ENCODE results near the gene SLC49A3. TPM values are rescaled to one million over a fixed set of nuclear protein-coding genes. Genes with fewer than 3 reads are reported as not detected.

SLC49A3 gene
- total and polyA plus RNA-seq, 2 donors (not counting 1 experiment from before 2014, with no cell fraction given) = 0.42 to 5.1 TPM

- Histone ChIP-seq H3K36me3 (ENCODE audit: control insufficient read depth, insufficient read depth, low read length) (peaks cover 5% of the 10 kb centered on the region), H3K27ac (ENCODE audit: insufficient read depth, low read length) (no peak overlapping the region), H3K4me1 (ENCODE audit: control insufficient read depth, extremely low read depth, insufficient read depth, low read length) (peaks cover 4% of the 10 kb centered on the region), H3K27me3 (ENCODE audit: control insufficient read depth, insufficient read depth, low read length) (no peaks in the 10 kb centered on the region), H3K9me3 (ENCODE audit: control insufficient read depth, insufficient read depth, low read depth, low read length) (no peaks in the 10 kb centered on the region), H3K79me2 (ENCODE audit: control insufficient read depth, insufficient read depth, low read length) (peaks cover 13% of the 10 kb centered on the region), H3K4me3 (replicated peaks in 1 of 4; ENCODE audit: control extremely low read depth in 1 of 4, insufficient read depth in 1 of 4, low read depth in 3 of 4, low read length in 4 of 4) (no peak overlapping the region), H4K20me1 (ENCODE audit: control insufficient read depth, extremely low read depth, insufficient read depth, low read length) (no peaks in the 10 kb centered on the region), H3K9ac (ENCODE audit: insufficient read depth, low read length) (no peak overlapping the region), H2AFZ (ENCODE audit: low read length) (no peak overlapping the region), H3K4me2 (ENCODE audit: extremely low read depth, insufficient read depth, low read length) (no peak overlapping the region)
- DNase-seq (ENCODE audit: low read depth in 2 of 2) = no peak
- TF ChIP-seq, protein P1, sequence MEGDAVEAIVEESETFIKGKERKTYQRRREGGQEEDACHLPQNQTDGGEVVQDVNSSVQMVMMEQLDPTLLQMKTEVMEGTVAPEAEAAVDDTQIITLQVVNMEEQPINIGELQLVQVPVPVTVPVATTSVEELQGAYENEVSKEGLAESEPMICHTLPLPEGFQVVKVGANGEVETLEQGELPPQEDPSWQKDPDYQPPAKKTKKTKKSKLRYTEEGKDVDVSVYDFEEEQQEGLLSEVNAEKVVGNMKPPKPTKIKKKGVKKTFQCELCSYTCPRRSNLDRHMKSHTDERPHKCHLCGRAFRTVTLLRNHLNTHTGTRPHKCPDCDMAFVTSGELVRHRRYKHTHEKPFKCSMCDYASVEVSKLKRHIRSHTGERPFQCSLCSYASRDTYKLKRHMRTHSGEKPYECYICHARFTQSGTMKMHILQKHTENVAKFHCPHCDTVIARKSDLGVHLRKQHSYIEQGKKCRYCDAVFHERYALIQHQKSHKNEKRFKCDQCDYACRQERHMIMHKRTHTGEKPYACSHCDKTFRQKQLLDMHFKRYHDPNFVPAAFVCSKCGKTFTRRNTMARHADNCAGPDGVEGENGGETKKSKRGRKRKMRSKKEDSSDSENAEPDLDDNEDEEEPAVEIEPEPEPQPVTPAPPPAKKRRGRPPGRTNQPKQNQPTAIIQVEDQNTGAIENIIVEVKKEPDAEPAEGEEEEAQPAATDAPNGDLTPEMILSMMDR (conservative IDR thresholded peaks at IDR 0.05 in 1 of 2, IDR thresholded peaks at IDR 0.05 in 1 of 2; ENCODE audit: low read depth in 1 of 2, low read length in 2 of 2) = no peak
- TF ChIP-seq EZH2 (IDR thresholded peaks at IDR 0.05; ENCODE audit: low read length, missing control alignments) = no peak
Measured at GRCh38 chr4:676871-677235, 12.1 kb downstream of the SLC49A3 start.

DNA sequence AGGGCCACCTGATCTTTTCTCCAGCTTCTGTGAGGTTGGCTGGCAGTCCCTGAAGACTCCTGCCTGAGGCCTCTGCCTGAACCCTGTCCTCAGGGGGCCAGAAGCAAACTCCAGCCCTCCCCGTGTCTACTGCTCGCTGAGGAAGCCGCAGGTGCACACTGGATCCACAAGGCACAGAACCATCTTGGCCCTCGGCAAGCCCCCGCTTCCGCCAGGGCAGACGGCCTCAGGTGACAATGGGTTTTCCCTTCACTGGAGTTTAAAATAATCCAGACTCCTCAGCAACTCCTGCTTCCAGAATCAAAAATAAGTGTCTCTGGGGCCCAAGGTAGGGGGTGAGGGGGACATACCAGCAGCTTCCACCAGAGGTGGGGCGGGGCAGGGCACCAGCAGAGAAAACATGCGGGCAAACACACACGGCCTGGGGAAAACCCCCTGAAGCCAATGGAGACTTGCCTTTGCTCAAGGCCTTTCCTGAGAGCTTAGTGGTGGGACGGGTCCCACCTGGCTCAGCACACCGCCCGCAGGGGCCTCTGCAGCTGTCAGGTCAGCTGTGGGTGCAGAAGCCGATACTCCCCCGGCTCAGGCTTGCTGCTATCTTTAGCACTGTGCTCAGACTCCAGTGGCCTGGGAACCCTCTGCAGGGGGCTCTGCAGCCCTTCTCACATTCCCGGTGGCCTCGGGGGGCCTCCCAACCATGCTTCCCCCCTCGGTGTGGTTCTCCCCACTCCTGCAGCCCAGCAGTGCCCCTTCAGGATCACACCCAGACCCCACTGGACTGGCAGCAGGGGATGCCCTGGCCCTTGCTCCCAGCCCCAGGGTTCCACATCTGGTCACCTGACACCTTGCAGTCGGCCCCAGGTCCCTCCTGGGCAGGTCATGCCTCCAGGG, 12.7 kb downstream of the SLC49A3 start:
- peaks cover 4% of the 10 kb centered on the region for H3K4me1 ChIP-seq (ENCODE audit: control insufficient read depth, extremely low read depth, insufficient read depth, low read length)
- H3K27me3 ChIP-seq (ENCODE audit: control insufficient read depth, insufficient read depth, low read length) = no peaks in the 10 kb centered on the region
- H4K20me1 ChIP-seq (ENCODE audit: control insufficient read depth, extremely low read depth, insufficient read depth, low read length) = no peaks in the 10 kb centered on the region
- H3K4me3 ChIP-seq (replicated peaks in 1 of 4; ENCODE audit: control extremely low read depth in 1 of 4, insufficient read depth in 1 of 4, low read depth in 3 of 4, low read length in 4 of 4) = no peak overlapping the region
- DNase-seq (ENCODE audit: low read depth in 2 of 2) = no peak
- no peak overlapping the region for H3K4me2 ChIP-seq (ENCODE audit: extremely low read depth, insufficient read depth, low read length)
- H3K79me2 ChIP-seq (ENCODE audit: control insufficient read depth, insufficient read depth, low read length) = peaks cover 13% of the 10 kb centered on the region
- H3K9me3 ChIP-seq (ENCODE audit: control insufficient read depth, insufficient read depth, low read depth, low read length) = no peaks in the 10 kb centered on the region
- no peak for TF ChIP-seq EZH2 (IDR thresholded peaks at IDR 0.05; ENCODE audit: low read length, missing control alignments)
- TF ChIP-seq, protein P1 (conservative IDR thresholded peaks at IDR 0.05 in 1 of 2, IDR thresholded peaks at IDR 0.05 in 1 of 2; ENCODE audit: low read depth in 1 of 2, low read length in 2 of 2) = no peak
- H3K9ac ChIP-seq (ENCODE audit: insufficient read depth, low read length) = no peak overlapping the region
- H2AFZ ChIP-seq (ENCODE audit: low read length) = no peak overlapping the region
- no peak overlapping the region for H3K27ac ChIP-seq (ENCODE audit: insufficient read depth, low read length)
- peaks cover 7% of the 10 kb centered on the region for H3K36me3 ChIP-seq (ENCODE audit: control insufficient read depth, insufficient read depth, low read length)

DNA sequence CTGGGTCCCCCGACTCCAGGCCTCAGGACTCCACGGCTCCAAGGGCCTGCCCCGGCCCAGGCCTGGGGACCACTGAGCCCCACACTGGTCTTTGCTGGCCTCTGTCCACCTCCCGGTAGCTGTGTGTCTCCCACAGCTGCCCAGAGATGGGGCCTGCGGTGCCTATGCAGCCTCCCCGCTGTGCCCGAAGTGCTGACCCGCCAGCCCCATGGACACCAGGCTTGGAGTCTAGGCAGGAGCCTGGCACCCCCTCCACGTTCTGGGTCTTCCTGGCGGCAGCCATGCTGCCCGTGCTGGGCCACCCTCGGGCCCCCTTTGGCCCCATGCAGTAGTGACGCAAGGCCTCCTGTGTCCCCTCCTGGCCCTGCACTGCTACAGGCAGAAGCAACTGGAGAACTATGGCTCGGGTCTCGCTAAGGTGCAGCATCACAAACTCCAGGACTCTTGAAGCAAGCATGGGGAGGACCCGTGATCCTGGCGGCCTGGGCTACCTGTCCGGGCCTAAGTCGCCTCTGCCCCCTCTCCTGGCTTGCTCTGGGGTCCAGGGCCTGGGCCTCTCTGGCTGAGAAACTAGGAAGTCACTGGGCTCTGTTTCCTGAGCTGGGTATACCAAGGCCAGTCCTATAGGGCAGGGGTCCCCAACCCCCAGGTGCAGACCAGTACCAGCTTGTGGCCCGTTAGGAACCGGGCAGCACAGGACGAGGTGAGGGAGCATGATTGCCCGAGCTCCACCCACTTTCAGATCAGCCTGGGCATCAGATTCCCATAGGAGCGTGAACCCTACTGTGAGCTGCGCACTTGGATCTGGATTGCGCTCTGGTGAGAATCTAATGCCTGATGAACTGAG, 13.7 kb downstream of the SLC49A3 start:
- Histone ChIP-seq H3K4me1 (ENCODE audit: control insufficient read depth, extremely low read depth, insufficient read depth, low read length) (peaks cover 4% of the 10 kb centered on the region), H2AFZ (ENCODE audit: low read length) (no peak overlapping the region), H3K9ac (ENCODE audit: insufficient read depth, low read length) (peak overlapping the region; percentile 98), H3K4me2 (ENCODE audit: extremely low read depth, insufficient read depth, low read length) (peak overlapping the region; percentile 94), H3K27me3 (ENCODE audit: control insufficient read depth, insufficient read depth, low read length) (no peaks in the 10 kb centered on the region), H3K27ac (ENCODE audit: insufficient read depth, low read length) (peak overlapping the region; percentile 96), H3K4me3 (replicated peaks in 1 of 4; ENCODE audit: control extremely low read depth in 1 of 4, insufficient read depth in 1 of 4, low read depth in 3 of 4, low read length in 4 of 4) (peak overlapping the region; percentile 62 to 99 (median 89)), H3K79me2 (ENCODE audit: control insufficient read depth, insufficient read depth, low read length) (peaks cover 13% of the 10 kb centered on the region), H3K36me3 (ENCODE audit: control insufficient read depth, insufficient read depth, low read length) (peaks cover 9% of the 10 kb centered on the region), H3K9me3 (ENCODE audit: control insufficient read depth, insufficient read depth, low read depth, low read length) (no peaks in the 10 kb centered on the region), H4K20me1 (ENCODE audit: control insufficient read depth, extremely low read depth, insufficient read depth, low read length) (no peaks in the 10 kb centered on the region)
- TF ChIP-seq, protein P1 (conservative IDR thresholded peaks at IDR 0.05 in 1 of 2, IDR thresholded peaks at IDR 0.05 in 1 of 2; ENCODE audit: low read depth in 1 of 2, low read length in 2 of 2) = no peak
- no peak for TF ChIP-seq EZH2 (IDR thresholded peaks at IDR 0.05; ENCODE audit: low read length, missing control alignments)
- DNase-seq (ENCODE audit: low read depth in 2 of 2) = no peak
